ENCODE results near the gene CFAP299.

DNA sequence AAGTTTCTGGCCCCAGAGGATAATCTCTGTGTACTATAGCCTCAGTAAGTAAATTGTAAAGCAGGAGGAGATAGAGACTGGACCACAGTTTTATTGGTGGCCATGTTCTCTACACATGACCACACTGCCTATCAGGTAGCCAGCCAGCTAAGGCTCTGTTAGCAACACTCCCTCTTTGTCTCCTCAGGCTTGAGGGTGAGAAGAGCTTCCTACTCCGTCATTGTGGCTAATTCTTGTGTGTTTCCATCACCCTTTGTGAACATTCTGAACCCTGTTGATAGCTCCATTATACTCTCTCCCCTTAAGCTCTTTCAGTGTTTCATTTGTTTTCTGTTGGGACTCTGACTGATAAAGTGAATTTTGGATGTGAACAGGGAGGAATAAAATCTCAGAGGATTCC lies 233.4 kb downstream of the CFAP299 start:
- TF ChIP-seq, protein P1, sequence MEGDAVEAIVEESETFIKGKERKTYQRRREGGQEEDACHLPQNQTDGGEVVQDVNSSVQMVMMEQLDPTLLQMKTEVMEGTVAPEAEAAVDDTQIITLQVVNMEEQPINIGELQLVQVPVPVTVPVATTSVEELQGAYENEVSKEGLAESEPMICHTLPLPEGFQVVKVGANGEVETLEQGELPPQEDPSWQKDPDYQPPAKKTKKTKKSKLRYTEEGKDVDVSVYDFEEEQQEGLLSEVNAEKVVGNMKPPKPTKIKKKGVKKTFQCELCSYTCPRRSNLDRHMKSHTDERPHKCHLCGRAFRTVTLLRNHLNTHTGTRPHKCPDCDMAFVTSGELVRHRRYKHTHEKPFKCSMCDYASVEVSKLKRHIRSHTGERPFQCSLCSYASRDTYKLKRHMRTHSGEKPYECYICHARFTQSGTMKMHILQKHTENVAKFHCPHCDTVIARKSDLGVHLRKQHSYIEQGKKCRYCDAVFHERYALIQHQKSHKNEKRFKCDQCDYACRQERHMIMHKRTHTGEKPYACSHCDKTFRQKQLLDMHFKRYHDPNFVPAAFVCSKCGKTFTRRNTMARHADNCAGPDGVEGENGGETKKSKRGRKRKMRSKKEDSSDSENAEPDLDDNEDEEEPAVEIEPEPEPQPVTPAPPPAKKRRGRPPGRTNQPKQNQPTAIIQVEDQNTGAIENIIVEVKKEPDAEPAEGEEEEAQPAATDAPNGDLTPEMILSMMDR (conservative IDR thresholded peaks at IDR 0.05), result no peak
- no peak for TF ChIP-seq EZH2 (IDR thresholded peaks at IDR 0.05; ENCODE audit: low read depth)
